ENCODE measurements around the gene TK2. TPM values are rescaled to one million over a fixed set of nuclear protein-coding genes. Genes with fewer than 3 reads are reported as not detected.

The TK2 gene
- total and polyA plus RNA-seq, 8 donors = 31.4 to 41.2 (median 34.8) TPM

DNA sequence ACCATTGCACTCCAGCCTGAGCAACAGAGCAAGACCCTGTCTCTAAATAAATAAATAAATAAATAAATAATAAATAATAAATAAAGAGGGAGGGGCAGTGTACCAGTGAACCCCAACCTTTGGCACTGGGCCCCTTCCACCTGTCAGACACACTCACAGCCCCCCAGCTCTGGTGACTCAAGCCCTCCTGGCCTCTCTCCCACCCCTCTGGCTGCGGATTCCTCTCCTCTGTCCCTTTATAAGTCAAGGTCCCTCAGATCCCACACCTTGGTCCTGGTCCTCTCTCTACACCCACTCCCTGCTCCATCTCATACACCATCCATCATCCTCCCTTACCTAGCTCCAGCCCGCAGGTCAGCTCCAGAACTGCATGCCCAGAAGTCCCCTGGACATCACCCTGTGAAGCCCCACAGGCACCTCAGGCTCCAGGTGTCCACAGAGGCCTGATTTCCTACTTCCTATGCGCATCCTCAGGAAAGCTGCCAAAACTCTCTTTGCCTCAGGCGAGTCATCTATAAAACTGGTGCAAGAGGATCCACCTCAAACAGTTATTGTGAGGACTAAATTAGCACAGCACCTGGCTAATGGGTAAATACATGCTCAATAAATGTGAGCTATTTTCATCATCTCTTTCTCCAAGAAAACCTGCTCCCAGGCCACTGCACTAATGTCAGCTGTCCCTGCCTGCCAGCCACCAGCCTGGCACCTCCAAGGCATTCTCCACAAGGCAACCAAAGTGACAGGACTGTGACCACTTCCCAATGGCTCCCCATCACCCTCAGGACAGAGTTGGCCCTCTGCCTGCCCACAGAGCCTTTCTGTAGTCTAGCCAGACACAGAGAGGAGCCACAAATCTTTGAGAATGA, 76.0 kb downstream of the TK2 start:
- no peak overlapping the region for H3K4me3 ChIP-seq
- no peak for DNase-seq
- H3K4me1 ChIP-seq = peaks cover 4 to 11% of the 10 kb centered on the region in 2 donors
- intact Hi-C loops (cut with DNase I) = no loop called here
- no peak for ATAC-seq
- H3K27me3 ChIP-seq = peaks cover 0 to 4% of the 10 kb centered on the region in 2 donors
- no peak overlapping the region for H3K27ac ChIP-seq
- no peaks in the 10 kb centered on the region for H3K36me3 ChIP-seq
- TF ChIP-seq, protein P1, sequence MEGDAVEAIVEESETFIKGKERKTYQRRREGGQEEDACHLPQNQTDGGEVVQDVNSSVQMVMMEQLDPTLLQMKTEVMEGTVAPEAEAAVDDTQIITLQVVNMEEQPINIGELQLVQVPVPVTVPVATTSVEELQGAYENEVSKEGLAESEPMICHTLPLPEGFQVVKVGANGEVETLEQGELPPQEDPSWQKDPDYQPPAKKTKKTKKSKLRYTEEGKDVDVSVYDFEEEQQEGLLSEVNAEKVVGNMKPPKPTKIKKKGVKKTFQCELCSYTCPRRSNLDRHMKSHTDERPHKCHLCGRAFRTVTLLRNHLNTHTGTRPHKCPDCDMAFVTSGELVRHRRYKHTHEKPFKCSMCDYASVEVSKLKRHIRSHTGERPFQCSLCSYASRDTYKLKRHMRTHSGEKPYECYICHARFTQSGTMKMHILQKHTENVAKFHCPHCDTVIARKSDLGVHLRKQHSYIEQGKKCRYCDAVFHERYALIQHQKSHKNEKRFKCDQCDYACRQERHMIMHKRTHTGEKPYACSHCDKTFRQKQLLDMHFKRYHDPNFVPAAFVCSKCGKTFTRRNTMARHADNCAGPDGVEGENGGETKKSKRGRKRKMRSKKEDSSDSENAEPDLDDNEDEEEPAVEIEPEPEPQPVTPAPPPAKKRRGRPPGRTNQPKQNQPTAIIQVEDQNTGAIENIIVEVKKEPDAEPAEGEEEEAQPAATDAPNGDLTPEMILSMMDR (IDR thresholded peaks at IDR 0.05) = no peak
- H3K9me3 ChIP-seq = no peaks in the 10 kb centered on the region

DNA sequence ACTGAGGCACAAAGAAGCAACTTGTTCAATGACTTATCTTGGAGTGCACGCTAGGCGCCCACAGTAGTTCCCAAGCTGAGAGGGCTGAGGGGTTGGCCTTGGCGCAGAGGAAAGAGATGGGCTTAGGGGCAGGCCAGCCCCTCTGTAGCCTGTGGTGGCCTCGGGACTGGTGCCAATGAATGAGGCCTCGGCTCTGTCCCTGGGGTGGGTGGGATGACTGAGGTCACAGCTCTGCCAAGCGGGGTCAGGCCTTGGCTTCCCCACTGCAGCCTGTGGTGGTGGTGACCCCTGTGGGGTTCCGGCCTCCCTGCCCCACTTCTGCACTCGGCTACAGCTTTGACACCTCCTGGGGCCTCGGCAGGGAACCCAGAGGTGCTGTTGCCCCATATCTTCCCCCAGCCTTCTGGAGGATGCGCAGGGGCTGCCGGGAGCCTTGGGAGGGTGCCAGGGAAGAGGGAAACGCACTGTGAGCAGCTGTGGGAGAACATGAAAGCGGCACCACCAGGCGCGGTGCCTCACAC, 76.8 kb downstream of the TK2 start:
- Histone ChIP-seq H3K27ac (no peak overlapping the region), H3K27me3 (peaks cover 0 to 4% of the 10 kb centered on the region in 2 donors), H3K4me3 (no peak overlapping the region), H3K4me1 (peaks cover 0 to 5% of the 10 kb centered on the region in 2 donors), H3K9me3 (no peaks in the 10 kb centered on the region), H3K36me3 (no peaks in the 10 kb centered on the region)
- TF ChIP-seq, protein P1 (IDR thresholded peaks at IDR 0.05) = no peak
- no peak for DNase-seq
- intact Hi-C loops (cut with DNase I) = no loop called here
- no peak for ATAC-seq

DNA sequence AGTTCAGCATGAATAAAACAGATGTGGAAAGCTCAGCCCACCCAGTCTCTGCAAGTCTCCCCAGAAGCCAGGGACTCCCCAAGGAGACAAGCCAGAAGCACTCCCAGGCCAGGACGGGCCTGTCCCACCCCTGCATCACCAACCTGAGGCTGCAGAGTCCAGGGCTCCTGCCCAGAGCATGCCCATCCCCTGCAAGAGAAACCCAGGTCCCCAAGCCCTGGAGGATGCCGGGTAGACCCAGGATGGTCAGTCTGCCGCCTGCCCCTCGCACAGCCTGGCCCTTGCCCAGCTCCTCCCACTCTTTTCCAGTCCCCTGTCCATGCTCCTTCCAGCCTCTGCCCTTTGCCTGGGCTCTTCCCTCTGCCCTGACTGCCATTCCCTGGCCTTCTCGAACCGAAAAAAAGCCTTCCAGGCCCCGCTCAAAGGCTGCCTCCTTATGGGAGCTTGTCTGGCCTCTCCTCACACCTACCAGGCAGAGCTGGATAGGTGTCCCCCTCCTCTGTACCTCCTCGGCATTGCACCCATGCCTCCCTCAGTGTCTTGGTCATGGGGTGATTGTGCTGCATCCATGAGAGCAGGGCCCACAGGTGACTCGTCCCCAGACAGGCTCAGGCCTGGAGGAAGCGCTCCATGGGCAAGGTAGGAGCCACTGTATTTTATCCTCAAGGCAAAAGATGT, 78.1 kb downstream of the TK2 start:
- Histone ChIP-seq H3K27ac (no peak overlapping the region), H3K36me3 (no peaks in the 10 kb centered on the region), H3K4me1 (peaks cover 0 to 5% of the 10 kb centered on the region in 2 donors), H3K9me3 (no peaks in the 10 kb centered on the region), H3K4me3 (no peak overlapping the region), H3K27me3 (no peaks in the 10 kb centered on the region)
- ATAC-seq = no peak
- DNase-seq = no peak
- TF ChIP-seq, protein P1 (IDR thresholded peaks at IDR 0.05) = no peak
- intact Hi-C loops (cut with DNase I) = no loop called here

DNA sequence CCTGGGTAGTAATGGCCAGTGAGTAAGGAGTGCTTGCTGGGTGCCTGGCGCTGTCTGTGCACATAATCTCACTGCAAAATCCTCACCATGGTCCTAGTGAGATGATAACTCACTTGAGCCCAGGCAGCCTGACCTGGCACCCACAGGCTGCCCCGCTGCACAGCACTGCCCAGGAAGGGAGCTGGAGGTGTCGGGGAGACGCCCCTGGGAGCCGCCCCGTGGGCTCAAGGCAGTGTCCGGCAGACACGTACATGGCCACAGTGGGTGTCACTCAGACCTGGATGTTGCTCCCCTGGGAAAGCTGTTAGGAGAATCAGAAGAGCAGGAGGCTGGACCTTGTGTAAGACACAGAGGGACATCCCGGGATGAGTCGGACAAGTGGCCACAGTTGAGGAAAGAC, 78.7 kb downstream of the TK2 start:
- intact Hi-C loops (cut with DNase I) = no loop called here
- no peak for DNase-seq

More for the DNA sequence above, 78.7 kb downstream of the TK2 start:
- no peaks in the 10 kb centered on the region for H3K9me3 ChIP-seq
- TF ChIP-seq, protein P1 (IDR thresholded peaks at IDR 0.05) = no peak
- H3K4me1 ChIP-seq = peaks cover 0 to 5% of the 10 kb centered on the region in 2 donors
- no peak overlapping the region for H3K27ac ChIP-seq
- H3K36me3 ChIP-seq = no peaks in the 10 kb centered on the region
- no peak for ATAC-seq
- no peak overlapping the region for H3K4me3 ChIP-seq
- no peaks in the 10 kb centered on the region for H3K27me3 ChIP-seq

All from left lung (tissue), 10 donors.